GM18520 (cell line): Measurements from ENCODE around the gene TWF2.
"Not testable (repeated sequence)": the region's sequence is repeated elsewhere in the genome, so short reads cannot be mapped to it uniquely, and the experiment has no call there.

Experiments used
- ATAC-seq: cut with Tn5 transposase; IDR thresholded peaks from one replicate; pipeline ENCODE4 v1.9.1; 2021; ENCODE audit not compliant: unreplicated experiment

TWF2 gene

DNA sequence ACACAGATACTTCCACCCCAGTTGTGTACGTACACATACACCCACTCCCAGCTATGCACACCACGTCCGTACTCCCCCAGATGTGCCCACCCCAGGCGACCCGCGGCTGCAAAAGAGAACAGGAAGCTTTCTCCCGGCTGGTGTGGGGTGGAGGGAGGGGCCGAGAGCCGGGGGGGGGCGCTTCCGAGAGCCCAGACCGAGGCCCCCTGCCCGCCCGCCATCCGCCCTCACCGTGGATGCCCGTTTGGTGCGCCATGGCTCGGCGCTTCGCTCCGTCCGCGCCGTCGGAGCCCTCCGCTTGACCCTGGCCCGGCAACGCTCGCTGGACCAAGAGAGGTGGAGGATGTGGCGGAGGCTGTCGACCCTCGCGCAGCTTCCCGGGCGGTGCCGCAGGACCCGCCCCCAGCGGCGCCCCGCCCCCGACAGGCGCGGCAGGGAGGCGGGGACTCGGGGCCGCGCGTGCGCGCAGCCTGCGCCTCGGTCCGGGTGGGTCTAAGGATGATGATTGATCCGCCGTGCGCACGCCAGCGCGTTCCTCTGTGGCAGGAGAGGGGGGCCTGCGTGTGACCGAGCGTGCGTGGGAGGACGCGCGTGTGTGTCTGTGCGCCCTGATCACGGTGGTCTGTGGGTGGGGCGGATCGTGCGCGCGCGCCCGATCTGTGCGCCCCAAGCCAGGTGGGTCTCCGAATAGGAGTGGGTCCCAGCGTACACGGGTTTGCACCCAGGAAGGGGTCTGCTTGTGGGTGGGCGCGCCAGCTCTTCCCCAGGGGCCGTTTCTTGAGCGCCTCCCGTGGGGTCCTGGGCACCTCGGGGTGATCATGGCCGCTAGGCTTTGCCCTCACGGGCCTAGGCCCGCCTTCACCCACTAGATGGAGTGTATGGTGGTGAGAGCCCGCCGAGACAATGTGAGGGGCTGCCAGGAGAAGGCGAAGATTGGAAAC lies at the start of gene TWF2:
TWF2 (minus strand) TSS at position 398 of the 941 bp plus-strand sequence; CDS start at position 256, 142 bp downstream.
- peak; percentile 57 for ATAC-seq

DNA sequence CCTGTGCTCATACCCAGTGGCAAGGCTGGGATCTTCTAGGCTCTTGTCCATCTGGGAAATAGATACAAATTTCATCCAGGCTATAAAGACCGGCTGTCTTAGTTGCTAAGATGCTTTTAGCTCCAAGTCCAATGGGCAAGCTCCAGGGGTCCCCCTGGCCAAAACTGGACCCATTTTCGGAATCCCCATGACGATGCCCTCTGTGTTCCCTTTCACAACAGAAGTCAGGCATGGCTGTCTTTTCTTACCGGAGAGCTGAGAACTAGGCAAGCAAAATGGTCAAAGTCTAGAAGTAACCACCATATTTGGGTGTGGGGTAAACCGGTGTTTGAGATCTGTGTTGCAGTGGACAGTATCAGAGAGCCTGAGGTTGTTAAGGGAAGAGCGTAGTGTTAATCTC lies 49.7 kb upstream of the TWF2 start:
- ATAC-seq: no peak

DNA sequence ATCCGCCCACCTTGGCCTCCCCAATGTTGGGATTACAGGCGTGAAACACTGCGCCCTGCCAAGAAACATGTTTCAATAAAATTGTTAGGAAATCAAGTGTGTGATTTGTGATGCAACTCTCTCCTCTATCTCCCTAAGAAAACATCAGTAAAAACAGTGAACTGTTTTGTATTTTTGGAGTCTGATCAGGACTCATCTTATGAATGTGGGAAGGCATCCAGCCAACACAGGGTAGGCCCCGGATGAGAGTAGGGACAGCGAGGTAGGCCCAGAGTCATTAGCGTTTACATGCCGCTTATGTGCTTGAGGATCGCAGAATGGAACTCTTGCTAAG lies 47.8 kb upstream of the TWF2 start:
- ATAC-seq: no peak

DNA sequence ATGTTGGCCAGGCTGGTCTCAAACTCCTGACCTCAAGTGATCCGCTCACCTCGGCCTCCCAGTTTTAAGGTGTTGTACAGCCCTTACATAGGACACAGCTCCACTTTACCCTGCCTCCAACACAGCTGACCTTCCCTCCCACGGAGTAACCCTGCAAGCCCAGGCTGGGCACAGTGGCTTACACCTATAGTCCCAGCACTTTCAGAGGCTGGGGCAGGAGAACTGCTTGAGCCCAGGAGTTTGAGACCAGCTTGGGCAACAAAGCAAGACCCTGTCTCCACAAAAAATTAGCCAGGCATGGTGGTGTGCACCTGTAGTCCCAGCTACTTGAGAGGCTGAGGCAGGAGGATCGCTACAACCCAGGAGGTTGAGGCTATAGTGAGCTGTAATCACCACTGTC lies 45.1 kb upstream of the TWF2 start:
- ATAC-seq: not testable (repeated sequence)

DNA sequence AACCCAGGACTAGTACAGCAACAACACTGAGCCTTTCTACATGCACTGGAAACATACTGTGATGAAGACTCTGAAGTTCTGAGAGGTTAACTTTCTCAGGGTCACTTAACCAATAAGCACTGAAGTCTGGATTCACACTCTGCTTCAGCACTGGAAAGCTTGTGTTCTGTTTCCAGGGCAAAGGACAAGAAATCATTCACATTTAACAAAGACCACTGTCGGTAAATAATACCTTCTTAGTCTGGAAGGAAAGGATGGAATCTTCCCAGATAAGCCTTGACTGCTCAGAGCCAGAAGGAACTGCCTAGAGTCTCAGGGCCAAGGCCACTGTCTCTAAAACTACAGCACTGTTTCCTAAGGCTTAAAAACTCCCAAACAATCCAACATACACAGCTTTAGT lies 44.3 kb upstream of the TWF2 start:
- ATAC-seq: no peak

DNA sequence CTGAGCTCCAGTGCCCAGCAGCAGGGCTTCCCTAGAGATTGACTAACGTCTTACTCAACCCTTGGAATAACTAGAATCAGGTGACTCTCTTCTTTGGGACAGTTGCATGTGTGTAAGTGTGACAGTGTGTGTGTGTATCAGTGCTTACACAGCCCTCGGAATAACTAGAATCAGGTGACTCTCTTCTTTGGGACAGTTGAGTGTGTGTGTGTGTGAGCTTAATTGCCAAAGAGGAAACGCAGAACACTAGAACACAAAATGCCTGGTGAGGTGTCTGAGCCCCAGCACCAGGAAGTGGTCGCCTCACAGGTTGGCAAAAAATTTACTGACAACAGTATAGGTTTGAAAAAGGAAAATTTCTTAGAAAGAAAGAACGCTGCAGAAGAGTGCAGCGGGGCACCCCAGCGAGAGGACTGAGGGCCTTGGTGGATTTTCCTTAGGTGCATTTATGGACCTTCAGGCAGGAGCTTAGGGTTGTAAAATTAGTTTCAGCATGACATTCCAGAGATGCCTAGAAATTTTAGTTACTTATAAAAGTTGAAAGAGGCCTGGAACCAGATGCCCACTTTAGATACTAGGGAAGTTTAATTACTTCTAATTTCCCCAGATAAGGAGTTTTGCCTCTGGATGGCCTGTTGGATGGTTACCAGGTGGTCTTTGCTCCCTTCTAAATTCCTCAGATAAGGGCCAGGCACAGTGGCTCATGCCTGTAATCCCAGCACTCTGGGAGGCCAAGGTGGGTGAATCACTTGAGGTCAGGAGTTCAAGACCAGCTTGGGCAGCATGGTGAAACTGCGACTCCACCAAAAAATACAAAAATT lies 43.2 kb upstream of the TWF2 start:
- no peak for ATAC-seq

DNA sequence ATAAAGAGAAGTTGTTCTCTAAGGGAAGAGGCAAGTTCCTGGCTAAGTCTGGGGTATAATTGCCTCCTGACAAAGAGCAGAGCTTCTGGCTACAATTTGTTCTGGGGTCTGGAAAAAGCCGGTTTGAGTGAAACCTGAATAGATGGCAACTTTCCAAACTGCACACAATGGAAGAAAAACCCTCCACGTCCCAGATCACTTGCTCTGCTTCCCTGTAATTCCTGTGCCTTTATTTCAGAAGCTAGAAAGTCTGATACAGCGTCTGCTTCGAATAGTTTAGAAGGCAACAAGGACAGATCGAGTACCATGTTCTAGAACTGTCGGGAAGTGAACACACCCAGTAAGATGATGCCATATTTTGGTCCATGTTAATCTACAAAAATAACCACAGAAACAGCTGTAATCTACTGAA lies 41.1 kb upstream of the TWF2 start:
- no peak for ATAC-seq

DNA sequence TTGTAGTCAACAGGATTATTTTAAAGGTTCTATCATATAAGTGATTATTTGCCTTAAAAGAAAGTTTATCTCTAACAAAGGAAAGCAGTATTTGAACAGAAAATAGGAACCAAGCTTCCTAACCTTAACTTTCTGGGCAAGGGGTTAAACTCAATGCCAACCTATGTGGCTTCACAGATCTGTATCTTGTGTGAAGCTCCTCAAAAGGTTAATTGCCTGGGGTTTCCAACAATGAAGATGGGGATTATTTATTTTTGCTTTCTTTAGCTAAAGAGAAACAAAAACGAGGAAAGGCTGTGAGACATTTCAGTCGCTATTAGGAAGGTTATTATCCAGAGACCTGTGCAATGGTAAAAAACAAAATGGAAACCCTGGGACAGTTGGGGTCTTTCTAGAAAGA lies 40.6 kb upstream of the TWF2 start:
- no peak for ATAC-seq

DNA sequence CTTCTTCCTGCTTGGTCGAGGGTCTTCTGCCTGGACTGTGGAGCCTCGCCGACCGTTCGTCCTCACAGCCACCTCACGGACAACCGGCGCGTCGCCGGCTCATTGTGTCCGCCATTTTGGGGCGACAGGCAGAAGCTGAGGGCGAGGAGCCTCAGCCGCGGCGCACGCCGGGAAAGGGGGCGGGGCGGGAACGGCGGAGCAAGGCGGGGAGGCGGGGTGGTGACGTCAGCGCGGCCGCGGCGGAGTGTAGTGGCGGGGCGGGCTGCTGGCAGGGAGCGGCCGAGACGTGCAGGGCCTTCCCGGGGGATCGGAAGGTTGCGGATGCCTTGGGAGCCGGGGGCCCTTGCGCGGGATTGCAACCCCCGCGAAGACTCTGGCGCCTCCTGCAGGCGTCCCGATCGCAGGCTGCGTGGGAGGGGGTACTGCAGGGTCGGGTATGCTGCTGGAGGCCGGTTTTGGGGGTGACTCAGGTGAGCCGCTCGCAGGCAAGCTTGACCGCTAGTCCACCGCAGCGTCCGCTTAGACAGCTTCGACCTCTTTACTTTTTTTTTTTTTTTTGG lies 39.6 kb upstream of the TWF2 start, which contains the start of gene WDR82:
WDR82 (minus strand) TSS at position 140 of the 560 bp plus-strand sequence. CDS start 288 bp downstream, outside the sequence.
- ATAC-seq: peak; percentile 56

DNA sequence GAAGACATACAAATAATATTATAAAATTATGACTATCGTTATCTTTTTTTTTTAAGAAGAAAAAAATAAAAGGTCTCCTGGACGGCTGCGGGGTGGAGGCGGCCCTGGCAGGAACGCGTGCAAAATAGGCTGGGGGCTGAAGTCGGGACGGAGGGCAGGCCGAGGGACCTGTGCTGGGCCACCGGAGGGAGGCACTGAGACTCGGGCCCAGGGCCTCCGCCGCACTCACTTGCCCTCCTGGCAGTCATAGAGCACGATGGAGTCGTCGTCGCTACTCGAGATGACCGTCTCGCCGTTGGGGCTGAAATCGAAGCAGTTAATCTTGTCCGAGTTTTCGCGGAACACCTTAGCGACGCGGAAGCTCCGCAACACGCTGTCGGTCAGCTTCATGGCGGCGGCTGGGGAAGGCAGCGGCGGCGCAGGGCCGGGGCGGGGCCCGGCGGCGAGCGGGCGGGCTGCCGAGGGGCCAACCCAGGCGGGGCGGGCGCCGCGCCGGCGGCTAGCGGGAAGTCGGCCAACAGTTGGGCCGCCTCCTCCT lies 39.1 kb upstream of the TWF2 start:
- ATAC-seq: peak; percentile 68

DNA sequence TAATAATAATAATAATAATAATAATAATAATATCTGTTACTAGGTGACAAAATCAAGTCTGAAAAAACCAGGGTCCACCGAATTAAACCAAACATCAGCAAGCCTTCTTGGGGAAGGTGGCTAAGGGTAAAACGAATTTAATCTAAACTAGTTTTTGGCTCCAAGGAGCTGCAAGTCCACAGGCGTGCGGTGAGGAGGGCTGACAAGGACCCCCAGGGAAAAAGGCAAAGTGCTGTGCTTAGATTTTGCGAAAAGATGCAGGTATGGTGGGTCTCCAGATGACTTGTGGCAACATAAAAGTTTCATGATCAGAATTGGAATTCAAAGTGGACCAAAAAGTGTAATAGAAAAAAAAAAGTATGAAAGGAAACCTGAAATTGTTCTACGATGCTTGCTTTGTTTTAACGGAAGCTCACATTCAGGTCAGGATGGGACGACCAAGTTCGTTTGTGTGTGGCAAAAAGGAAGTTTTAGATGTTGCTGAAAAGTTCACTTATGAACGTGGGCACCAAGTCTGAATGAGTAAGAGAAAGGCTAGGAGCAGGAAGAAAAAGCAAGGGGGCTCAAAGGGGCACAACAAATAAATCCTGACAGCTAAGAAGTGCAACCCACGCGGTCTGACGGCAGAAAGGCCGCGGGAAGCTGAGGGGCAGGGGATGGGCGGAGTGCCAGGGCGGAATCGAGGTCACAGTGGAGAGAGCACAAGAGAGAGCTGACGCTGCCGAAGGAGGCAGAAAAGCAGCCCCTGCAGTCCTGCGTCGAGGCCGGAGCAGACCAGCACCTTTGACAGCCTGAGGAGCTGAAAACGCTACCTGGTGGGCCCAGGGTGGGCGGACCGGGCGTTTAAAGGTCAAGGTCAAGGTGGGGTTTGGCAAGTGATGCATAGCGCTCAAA lies 38.4 kb upstream of the TWF2 start:
- no peak for ATAC-seq

DNA sequence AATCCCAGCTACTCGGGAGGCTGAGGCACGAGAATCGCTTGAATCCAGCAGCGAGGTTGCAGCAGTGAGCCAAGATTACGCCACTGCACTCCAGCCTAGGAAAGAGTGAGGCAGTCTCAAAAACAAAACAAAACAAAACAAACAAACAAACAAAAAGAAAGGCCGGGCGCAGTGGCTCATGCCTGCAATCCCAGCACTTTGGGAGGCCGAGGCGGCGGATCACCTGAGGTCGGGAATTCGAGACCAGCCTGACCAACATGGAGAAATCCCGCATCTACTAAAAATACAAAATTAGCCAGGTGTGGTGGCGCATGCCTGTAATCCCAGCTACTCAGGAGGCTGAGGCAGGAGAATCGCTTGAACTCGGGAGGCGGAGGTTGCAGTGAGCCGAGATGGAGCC lies 35.8 kb upstream of the TWF2 start:
- ATAC-seq: not testable (repeated sequence)

DNA sequence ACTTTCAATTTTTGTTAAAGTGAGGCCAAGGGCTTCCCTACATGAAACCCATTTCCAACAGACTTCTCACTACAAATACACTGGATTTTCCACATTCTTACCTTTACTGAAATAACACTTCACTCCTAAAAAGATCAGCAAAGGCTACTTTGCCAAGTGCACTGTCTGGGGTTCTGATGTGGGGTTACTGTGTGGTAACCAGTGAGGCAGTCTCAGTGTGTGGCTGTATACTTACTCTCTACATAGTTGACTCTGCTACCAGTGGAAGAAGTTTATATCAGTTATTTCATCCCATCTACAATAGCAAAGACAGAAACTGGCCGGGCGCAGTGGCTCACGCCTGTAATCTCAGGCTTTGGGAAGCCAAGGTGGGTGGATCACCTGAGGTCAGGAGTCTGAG lies 33.9 kb upstream of the TWF2 start:
- no peak for ATAC-seq

DNA sequence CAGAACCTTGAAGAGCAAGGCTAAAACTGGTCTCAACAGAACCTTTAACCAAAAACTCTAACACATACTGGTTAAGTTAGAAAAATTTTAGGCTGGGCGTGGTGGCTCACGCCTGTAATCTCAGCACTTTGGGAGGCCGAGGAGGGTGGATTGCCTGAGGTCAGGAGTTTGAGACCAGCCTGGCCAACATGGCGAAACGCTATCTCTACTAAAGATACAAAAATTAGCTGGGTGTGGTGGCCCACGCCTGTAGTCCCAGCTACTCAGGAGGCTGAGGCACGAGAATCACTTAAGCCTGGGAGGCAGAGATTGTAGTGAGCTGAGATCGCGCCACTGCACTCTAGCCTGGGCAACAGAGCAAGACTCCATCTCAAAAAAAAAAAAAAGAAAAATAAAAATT lies 33.2 kb upstream of the TWF2 start:
- ATAC-seq: not testable (repeated sequence)

DNA sequence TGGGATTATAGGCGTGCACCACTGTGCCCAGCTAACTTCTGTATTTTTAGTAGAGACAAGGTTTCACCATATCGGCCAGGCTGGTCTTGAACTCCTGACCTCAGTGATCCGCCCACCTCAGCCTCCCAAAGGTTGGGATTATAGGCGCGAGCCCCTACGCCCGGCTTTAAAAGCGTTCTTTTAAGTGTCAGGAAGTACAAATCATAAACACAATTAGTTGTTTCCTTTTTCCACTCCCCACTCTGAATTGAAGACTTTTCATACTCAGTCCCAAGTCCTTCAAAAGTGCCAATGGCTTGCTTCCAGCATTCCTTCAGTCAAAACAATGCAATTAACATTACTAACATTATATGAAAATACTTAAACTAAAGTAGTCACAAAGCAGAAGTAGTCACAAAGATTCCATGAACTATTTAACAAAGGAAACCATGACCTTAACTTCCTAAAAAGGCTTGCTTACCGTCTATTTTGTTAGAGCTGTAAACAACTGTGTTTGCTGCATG lies 31.3 kb upstream of the TWF2 start:
- ATAC-seq: no peak

DNA sequence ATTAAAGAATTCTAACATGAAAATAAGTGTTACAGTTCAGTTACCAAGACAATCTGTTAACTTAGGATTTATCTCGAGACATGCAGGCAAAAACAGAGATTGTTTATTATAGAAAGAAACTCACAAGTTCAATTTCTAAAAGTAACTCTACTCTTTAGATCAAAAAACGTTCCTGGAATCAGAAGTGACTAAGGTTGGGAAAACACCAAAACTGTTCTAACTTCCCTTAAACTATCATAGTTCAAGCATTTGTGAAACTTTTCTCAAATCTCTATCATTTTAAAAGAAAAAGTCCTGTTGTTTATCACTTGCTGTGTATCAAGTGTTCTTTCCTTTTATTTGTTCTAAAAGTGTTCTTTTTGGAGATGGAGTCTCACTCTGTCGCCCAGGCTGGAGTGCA lies 30.8 kb upstream of the TWF2 start:
- ATAC-seq: no peak

DNA sequence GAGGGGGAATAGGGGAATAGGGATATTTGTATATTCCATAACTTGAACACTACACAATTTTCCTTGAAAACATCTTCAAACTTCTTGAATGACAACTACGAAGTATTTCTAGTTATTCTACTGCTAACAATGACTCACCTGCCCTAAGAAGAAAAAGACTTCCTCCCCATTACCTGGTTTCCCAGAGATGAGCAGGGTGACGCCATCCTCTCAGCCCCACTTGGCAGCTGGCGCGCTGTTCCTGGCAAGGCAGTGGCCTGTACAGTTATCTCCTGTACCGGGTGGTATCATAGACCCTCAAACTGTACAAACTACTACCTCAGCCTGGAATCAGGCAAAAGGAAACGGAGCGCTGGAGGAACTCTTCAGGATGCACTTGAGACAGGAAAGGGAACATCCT lies 29.1 kb upstream of the TWF2 start:
- no peak for ATAC-seq

DNA sequence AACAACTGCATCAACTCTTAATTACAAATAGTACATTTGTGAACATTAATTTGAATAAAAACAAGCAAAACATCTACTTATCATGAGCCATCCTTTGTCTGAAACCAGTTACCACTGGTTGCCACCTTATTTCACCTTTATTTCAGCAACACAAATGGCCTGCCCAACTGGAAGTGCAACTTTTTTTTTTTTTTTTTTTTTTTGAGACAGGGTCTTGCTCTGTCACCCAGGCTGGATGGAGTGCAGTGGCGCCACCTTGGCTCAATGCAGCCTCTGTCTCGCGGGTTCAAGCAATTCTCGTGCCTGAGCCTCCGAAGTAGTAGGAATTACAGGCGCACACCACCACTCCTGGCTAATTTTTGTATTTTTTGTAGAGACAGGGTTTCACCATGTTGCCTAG lies 26.4 kb upstream of the TWF2 start:
- no peak for ATAC-seq

DNA sequence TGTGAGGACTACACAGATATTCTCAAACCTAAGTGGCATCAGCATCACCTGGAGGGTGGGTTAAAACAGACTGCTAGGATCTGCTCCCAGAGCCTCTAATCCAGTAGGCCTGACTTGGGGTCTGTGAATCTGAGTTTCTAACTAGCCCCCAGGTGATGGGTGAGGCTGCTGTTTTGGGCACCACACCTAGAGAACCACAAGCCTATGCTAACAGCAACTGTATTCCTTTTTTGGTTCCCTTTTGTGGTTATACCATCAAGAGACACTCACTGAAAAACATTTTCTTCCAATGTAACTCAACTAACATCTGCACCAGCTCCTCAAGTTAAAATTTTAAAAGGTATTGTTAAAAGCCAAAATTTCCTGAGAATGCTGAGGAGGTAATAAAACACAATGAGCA lies 23.5 kb upstream of the TWF2 start:
- no peak for ATAC-seq

DNA sequence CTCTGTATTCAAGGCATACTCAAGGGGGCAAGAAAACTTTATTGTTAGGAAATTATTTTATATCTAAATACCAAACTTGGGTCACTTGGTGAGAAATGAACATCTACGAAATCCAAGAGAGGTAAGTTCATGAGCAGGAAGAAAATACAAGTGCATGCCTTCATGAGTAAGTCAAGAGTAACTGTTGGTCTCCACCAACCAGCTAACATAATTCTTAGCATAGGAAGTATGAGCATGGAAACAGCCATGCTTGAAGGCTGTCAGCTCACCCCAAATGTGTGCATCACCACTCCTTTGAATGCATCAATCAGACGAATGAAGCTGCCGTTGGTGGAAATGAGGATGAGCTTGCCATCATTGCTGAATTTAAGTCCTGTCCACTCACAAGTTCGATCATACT lies 20.5 kb upstream of the TWF2 start:
- ATAC-seq: no peak
